GM03348 (cell line): Measurements from ENCODE around the gene FOXO4.

Experiments
- DNase-seq: peaks from one replicate; pipeline ENCODE4 v3.0.0; 2012; ENCODE audit warnings: low spot score

Gene FOXO4

DNA sequence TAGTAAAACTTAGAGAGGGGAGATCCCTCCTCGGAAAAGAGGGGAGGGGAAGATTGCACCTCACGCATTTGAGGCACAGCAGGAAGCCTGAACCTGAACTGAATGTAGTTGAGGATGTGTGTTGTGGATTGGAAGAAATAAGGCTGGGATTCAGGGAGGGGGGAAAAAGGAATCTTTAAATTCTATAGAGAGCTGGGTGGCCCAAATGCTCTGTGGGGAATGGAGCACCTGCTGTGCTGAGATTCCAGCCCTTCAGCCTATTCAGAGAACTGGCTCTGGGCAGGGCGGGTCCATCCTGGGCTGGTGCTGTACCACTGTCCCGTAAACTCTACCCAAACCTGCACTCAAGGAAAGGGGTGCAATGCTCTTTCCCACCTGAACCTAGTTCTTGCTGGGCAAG lies 4.1 kb downstream of the FOXO4 start:
- no peak for DNase-seq

DNA sequence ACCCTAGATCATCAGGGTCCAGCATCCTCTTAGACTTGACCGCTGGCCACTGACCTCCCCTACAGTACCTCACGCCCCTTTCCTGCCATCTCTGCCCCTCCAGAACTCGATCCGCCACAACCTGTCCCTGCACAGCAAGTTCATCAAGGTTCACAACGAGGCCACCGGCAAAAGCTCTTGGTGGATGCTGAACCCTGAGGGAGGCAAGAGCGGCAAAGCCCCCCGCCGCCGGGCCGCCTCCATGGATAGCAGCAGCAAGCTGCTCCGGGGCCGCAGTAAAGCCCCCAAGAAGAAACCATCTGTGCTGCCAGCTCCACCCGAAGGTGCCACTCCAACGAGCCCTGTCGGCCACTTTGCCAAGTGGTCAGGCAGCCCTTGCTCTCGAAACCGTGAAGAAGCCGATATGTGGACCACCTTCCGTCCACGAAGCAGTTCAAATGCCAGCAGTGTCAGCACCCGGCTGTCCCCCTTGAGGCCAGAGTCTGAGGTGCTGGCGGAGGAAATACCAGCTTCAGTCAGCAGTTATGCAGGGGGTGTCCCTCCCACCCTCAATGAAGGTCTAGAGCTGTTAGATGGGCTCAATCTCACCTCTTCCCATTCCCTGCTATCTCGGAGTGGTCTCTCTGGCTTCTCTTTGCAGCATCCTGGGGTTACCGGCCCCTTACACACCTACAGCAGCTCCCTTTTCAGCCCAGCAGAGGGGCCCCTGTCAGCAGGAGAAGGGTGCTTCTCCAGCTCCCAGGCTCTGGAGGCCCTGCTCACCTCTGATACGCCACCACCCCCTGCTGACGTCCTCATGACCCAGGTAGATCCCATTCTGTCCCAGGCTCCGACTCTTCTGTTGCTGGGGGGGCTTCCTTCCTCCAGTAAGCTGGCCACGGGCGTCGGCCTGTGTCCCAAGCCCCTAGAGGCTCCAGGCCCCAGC lies 5.2 kb downstream of the FOXO4 start:
- no peak for DNase-seq

DNA sequence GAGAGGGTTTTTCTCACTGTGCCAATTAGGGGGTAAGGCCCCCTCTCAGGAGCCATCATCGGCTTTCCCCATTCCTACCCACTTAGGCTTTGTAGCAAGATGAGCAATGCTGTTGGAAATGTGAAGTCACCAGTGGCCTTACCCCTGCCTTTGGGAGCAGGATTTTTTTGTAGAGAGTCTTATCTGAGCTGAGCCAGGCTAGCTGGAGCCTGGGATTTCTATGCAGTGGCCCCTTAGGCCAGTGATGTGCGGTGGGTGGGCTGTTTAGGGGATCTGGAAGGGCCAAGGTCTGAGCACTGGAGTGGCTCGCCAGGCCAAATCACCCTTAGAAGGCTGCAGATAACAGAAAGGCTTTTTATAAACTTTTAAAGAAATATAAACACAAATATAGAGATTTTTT lies 6.6 kb downstream of the FOXO4 start:
- no peak for DNase-seq

DNA sequence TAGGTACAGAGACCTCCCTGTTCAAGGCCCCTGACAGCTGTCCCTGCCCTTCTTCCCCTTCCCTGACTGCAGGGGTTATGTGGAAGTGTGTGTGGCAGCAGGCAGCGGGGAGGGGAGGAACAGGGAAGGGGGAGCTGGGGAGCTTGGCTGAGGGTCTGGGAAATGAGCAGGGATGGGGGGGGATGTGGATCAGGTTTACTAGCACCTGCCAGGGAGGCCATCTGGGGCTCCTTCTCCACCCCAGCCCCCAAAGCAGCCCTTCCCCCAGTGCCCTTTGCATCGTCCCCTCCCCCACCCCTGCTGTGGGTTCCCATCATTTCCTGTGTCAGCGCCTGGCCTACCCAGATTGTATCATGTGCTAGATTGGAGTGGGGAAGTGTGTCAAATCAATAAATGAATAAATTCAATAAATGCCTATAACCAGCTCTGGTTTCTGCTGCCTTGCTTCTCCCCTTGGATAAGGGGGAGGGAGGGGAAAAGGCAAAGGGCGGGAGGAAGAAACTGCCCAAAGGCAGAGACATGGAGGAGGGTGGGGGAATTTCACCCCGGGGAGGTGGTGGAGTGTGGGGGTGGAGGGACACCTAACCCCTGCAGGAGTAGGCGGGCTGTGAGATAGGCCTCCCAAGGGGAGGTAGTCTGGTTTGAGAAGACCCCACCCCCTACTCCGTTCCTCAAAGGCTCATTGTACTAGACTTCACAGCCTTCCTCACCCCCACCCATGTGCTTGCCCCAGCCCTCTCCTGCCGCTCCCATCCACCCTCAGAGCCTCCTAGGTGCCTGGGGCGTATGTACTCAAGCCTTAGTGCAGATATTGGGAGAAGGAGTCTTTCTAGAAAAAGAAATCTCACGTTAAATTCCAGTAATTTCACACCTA lies 7.7 kb downstream of the FOXO4 start:
- no peak for DNase-seq

DNA sequence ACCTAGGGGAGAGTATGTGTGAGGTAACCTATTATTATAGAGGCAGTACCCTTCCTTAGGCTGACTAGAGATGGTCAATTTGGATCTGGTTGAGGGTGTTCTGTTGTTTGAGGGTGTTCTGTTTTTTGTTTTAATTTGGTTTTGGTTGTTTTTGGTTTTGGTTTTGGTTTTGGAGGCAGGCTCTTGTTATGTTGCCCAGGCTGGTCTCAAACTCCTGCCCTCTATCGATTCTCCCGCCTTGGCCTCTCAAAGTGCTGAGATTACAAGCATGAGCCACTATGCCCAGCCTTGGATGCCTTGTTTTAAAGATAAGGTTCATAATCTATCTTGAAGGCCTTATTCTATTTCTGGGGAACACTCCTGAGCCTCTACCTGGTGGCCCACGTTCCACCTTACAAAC lies 10.0 kb downstream of the FOXO4 start:
- no peak for DNase-seq

DNA sequence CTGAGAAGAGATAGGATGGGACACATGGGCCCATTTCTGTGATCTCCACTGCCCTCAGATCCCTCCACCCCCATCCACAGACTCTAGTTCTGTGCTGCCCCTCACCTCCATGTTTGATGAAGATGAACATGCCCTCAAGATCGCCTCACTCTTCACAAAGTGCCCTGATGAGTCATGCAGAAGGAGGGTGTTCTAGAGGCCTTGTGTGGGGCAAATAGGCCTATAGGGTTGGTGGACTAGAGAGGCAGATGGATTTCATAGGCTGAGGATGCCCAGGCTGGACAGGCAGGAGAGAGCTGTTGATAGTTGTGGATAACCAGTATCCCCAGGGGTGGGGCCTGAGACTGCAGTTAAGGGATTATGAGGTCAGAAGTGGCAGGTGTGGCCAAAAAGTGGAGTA lies 10.8 kb downstream of the FOXO4 start, which contains the start of gene CXorf65:
CXorf65 (minus strand) TSS at position 314 of the 400 bp plus-strand sequence; CDS start at position 130, 184 bp downstream.
- DNase-seq = no peak

DNA sequence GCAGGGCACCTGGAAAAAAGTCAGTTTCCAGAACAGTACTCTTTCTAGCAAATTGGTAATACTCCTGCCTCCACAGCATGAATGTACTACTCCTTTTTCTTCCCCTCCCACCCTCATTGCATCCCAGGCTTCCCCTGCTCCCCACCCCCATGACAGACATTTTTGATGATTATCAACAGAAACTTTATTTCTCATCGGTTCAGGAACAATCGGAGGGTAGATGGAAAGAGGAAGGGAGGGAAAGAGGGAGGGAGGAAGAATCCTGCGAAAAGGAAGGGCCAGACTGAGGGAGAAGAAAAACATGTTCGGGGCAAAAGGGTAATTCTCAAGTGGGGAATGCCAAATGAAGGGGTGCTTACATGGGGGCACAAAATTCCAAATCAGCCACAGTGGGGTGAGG lies 11.6 kb downstream of the FOXO4 start:
- no peak for DNase-seq

DNA sequence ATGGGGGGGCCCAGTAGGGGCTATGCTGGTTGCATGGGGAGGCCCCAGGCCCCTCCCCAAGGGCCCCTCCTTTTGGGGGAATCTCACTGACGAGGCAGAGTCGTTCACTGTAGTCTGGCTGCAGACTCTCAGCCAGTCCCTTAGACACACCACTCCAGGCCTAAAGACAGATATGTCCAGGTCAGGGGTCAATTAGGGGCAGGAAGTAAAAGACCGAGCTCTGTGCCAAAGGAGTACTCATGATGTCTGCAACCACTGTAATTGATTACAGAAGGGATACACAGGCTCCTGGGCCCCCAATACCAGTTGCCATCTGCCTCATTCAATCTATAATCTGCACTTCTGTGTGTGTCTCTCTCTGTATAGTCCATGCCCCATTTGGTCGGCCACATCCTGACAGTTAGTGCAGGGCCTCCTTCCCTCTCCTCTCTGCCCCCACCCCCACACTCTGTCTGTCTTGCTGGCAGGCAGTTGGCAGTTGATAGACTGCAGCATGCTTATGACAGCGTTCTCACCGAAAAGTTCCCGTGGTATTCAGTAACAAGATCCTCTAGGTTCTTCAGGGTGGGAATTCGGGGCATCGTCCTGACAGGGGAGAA lies 12.2 kb downstream of the FOXO4 start:
- DNase-seq = no peak

DNA sequence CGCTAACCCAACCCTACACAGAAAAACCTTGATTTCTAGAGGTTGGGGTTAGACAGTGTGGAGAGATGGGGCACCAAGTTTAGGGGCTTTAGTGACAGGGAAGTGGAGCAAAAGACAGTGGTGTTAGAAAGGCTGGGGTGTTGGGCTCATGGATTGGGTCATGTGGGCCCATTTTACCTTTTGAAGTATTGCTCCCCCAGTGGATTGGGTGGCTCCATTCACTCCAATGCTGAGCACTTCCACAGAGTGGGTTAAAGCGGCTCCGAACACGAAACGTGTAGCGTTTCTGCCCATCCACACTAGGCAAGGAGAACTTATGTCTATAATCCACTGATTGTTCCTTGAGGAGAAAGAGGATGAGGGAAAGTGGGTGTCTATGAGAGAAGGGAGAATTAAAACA lies 13.4 kb downstream of the FOXO4 start:
- DNase-seq = no peak

DNA sequence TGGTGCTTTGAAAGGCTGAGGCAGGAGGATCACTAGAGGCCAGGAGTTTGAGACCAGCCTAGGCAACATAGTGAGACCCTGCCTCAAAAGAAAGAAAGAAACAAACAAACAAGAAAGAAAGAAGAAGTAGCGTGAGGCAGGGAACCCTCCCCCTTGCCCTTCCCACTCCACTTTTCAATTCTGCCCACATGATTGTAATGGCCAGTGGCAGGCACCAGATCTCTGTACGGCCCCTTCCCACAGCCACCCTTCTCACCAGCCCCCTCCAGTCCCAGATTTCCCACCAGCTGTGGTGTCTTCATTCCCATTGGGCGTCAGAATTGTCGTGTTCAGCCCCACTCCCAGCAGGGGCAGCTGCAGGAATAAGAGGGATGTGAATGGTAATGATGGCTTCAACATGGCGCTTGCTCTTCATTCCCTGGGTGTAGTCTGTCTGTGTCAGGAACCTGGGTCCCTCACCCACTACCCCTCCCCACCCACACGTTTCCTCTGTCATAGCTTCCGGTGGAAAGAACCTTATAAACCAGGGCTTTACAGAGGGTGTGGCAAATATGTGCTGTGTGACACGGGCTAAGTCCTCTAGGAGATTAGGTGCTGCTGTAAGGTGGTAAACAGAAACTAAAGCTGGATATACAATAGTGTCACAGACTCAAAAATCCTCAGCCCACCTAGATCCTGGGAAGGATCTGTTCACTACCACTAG lies 15.6 kb downstream of the FOXO4 start, which contains the start of gene IL2RG:
IL2RG (minus strand) TSS at position 437 of the 703 bp plus-strand sequence; CDS start at position 399, 38 bp downstream.
- no peak for DNase-seq

DNA sequence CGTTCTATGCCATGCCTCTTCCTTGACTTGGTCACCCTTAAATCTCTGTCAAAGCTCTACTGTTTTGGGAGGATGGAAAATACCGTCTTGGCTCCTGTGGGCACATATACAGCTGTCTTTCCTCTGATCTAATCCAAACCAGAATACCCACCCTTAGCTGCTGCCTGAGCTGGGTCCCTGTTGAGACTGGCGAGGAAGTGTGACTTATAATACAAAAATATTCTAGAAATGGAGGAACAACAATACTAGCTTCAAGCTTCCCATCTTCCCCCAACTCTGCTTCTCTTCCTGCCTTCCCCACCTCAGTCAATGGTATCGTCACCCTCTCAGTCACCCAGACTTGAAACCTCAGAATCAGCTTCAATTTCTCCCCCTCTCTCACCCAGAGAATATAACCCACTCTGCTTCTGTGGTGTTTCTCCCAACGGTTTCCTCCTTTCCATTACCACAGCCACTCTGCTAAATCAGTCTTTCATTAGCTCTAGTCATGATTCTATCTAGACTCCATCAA lies 16.3 kb downstream of the FOXO4 start:
- DNase-seq = no peak

DNA sequence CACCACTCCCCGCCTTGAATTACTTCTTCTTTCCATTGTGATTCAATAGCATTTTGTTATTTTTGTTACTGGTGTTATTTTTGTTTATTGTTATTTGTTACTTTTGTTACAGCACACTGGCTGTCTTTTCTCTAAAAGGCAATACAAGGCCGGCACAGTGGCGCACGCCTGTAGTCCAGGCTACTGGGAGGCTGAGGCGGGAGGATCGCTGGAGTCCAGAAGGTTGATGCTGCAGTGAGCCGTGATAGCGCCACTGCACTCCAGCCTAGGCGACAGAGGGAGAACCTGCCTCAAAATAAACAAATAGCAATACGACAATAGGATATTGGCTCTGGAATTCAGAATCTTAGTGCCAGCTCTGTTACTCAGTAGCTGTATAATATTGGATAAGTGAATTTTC lies 21.7 kb downstream of the FOXO4 start:
- DNase-seq = no peak

DNA sequence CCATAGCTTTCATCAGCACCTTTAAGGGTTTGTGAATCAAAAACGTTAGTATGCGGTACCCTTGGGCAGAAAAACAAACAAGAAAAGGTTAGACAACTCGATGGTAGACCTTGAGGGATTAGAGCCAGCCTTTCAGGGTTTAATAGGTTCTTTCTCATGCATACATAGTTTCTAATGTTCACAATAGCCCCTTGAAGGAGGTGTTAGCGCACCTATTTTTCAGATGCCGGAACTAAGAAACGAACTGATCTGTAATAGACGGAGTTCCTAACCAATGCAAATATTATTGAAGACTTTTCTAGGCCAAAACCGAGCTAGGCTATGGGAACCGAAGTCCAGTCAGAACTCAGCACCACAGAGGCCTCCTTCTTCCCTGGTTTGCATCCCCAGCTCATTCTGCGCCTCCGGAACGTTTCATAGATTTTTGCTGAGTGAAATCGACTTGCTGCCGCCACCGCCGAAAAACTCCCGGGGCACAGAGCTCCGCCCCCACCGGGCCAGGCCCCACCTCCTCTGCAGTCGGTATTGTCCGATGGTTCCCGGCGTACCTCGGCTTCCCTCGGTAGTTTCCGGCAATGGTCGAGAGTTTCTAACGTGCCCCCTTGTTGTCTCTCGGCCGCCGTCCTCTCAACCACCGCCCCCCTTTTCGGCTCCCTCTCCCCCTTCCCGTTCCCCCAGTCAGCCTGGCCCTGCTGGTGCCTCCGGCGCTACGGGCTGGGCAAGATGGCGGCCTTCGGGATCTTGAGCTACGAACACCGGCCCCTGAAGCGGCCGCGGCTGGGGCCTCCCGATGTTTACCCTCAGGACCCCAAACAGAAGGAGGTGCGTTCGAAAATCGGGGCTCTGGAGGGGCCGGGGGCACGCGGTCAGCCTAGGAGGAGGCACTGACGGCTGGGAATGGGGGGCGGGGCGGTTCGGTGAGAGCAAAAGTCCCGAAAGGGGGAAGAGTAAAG lies 22.7 kb downstream of the FOXO4 start, which contains the start of gene MED12:
MED12 (plus strand) TSS at position 565 of the 953 bp plus-strand sequence; CDS start at position 724, 159 bp downstream.
- DNase-seq = peak; percentile 92

DNA sequence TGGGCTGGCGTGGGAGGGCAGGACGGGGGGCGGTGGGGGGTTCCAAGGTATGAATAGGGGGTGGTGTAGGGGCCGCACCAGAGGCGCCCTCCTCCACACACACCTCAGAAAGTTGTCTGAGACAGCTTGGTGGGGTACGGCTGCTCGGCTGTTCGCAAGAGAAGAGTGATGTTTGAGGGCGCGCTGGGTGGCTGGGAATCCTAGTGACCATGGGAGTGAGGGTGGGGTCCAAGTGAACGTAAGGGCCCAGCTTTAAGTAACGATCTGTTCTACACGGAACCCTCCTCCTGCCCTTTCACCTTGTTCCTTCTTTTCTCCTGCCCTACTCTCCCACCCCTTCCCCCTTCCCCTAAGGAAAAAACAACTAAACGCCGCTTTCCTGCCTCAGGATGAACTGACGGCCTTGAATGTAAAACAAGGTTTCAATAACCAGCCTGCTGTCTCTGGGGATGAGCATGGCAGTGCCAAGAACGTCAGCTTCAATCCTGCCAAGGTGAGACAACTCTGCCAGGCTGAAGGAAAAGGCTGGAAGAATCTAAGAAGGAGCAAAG lies 23.4 kb downstream of the FOXO4 start:
- peak; percentile 14 for DNase-seq

DNA sequence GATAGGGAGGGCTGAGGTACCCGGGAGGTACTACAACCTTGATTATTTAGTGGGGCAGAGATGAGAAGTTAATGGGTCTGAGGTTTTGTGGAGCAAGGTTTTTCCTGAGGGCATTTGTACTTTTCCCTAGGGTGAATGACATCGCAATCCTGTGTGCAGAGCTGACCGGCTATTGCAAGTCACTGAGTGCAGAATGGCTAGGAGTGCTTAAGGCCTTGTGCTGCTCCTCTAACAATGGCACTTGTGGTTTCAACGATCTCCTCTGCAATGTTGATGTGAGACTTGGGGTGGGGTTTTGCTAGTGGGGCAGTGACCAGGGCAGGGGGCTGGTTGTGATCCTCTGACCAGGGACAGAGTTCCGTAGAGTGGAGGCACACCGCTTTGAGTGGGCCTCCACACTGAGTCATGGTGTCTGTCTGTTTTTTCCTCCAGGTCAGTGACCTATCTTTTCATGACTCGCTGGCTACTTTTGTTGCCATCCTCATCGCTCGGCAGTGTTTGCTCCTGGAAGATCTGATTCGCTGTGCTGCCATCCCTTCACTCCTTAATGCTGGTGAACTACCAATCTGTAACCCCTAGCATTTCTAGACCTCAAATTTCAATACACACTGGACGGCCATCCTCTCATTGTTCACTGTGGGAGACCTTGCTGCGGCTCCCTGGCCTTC lies 32.6 kb downstream of the FOXO4 start:
- no peak for DNase-seq

DNA sequence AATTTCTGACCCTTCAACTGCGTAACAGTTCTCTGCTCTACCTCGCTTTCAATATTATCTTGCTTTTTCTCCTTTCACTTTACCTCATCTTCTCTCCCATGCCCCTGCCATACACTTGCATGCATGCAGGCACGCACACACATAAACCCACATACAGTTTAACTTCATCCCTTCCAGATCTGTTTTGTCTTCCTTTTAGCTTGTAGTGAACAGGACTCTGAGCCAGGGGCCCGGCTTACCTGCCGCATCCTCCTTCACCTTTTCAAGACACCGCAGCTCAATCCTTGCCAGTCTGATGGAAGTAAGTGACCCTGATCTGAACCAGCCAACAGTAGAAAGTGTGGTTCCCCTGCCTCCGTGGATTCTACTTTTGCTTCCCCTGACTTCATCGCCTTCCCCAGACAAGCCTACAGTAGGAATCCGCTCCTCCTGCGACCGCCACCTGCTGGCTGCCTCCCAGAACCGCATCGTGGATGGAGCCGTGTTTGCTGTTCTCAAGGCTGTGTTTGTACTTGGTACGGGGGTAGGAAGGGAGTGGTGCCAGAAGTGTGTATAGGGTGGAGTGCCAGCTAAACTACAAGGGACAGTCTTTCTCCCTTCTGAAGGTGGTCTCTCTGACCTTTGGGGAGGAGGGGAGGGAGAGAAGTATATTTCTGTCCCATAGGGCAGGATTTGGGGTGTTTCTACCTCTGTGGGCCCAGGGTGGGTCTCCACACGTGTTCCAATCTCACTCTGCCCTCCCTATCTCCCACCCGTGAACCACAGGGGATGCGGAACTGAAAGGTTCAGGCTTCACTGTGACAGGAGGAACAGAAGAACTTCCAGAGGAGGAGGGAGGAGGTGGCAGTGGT lies 33.5 kb downstream of the FOXO4 start:
- DNase-seq = peak; percentile 57

DNA sequence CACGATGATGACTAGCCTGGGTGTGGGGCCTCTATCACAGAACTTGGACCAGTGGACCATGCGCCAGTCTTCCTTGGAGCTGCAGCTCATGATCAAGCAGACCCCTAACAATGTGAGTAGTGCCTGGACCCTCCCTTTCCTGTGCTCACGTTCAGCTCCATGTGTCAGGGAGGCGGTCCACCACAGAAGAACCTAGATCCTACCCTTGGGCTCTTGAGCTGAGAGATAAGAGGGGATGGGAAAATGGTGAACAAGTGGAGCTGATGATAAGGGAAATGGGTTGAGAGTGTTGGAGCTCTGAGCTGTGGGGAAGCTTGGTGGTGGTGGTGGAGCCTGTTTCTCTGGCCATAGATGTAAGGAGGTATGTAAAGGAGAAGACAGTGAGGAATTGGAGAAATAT lies 35.9 kb downstream of the FOXO4 start:
- no peak for DNase-seq

DNA sequence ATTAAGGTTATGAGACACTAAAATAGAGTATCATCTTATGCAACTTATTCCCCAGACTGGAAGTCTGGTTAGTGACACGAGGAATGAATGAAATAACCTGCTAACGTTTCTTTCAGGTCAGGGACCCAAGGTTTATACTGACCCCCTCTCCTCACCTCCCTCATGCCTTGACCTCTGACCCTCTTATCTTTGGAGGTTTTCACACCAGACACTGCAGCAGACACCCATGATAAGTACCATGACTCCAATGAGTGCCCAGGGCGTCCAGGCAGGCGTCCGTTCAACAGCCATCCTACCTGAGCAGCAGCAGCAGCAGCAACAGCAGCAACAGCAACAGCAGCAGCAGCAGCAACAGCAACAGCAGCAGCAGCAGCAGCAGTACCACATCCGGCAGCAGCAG lies 44.8 kb downstream of the FOXO4 start:
- DNase-seq = no peak
